DND-41 (cell line): ENCODE data around the gene FGFR2.

Source experiments
- CTCF ChIP-seq: IDR thresholded peaks from 2 replicates; pipeline ENCODE4 v1.5.1; 2012; ENCODE audit warnings: borderline replicate concordance, low read length, moderate library complexity, mild to moderate bottlenecking; ENCODE audit not compliant: poor library complexity, severe bottlenecking; ENCODE audit errors: extremely low read depth
- EZH2 ChIP-seq: IDR thresholded peaks from 3 replicates; pipeline ENCODE4 v1.6.1; 2012; ENCODE audit warnings: borderline replicate concordance, low read depth, mild to moderate bottlenecking, moderate library complexity, low read length, inconsistent platforms; ENCODE audit not compliant: severe bottlenecking

- TF ChIP-seq CTCF (no peak), EZH2 (no peak)
These were observed 42.0 kb upstream of the FGFR2 start for GRCh38 chr10:121640266-121640665.
